Measurements from ENCODE around the gene PLK3.

DNA sequence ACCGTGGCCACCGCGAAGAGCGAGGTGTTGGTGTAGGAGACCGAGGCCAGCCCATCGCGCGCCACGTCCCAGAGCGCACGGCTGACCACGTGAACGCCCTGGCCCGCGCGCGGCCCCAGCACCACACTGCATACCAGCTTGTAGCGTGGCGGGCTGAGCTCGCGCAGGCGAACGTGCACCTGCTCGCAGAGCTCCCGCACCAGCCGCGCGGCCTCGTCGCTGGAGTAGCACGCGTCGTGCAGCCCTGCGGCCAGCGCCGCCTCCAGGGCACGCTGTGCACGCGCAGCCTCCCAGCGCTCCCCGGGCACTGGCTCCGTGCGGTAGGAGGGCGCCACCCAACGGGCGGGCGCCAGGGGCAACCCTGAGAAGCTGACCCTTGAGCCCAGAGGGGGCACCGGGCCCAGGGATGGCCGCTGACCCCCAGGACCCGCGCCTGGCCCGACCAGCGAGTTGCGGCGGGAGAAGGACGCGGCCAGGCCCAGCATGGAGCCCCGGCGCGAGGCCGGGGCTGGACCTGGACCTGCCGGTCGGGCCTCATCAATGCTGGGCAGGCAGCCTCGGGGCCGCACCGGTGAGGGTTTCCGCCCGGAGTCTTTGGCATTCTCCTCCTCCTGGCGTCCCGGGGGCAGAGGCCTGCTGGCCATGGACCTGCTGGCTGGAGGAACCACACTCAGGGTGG, 6.0 kb downstream of the PLK3 start:
- no peak for TF ChIP-seq CTCF (IDR thresholded peaks at IDR 0.05)
- no peak for TF ChIP-seq POLR2AphosphoS5 (IDR thresholded peaks at IDR 0.05)
